Erythroblast (primary cell): ENCODE data around the gene ODF2.
"Not testable (repeated sequence)": the region's sequence is repeated elsewhere in the genome, so short reads cannot be mapped to it uniquely, and the experiment has no call there.

Experiments used
- DNase-seq, 2 experiments: peaks; one replicate each; lab custom pipeline; 2025; lab: John Stamatoyannopoulos, UW
- GATA1 ChIP-seq: IDR thresholded peaks from 2 replicates; pipeline ENCODE4 v1.6.1; 2011; ENCODE audit warnings: low read depth, mild to moderate bottlenecking, control low read depth, low read length, moderate library complexity
- POLR2A ChIP-seq: IDR thresholded peaks from 2 replicates; pipeline ENCODE4 v1.6.1; 2011; ENCODE audit warnings: mild to moderate bottlenecking, low read length

ODF2 gene

GRCh38 chr9:128484686-128485413, 29.0 kb downstream of the ODF2 start:
- no peak for TF ChIP-seq POLR2A
- TF ChIP-seq GATA1: no peak
- no peak for DNase-seq

DNA sequence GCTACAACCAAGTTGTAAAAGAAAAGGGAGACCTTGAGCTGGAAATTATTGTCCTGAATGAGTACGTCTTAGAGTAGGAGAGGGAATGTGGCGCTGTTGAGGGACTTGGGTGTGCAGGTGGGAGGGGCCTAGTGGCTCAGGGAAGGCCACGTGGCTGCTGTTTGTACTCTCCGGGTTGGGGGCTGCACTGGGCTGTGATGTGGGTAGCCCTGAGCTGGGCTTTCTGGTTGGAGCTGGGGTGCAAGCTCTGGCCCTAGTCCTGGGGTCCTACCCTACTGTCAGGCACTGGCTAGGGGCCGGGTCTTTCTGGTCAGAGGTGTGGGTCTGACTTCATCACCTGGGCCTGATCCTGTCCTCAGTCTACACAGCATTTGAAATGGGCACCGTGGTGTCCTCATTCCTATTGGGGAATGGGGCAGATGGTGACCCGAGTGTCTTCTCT, 29.6 kb downstream of the ODF2 start:
- no peak for DNase-seq
- TF ChIP-seq GATA1: no peak
- TF ChIP-seq POLR2A: no peak

DNA sequence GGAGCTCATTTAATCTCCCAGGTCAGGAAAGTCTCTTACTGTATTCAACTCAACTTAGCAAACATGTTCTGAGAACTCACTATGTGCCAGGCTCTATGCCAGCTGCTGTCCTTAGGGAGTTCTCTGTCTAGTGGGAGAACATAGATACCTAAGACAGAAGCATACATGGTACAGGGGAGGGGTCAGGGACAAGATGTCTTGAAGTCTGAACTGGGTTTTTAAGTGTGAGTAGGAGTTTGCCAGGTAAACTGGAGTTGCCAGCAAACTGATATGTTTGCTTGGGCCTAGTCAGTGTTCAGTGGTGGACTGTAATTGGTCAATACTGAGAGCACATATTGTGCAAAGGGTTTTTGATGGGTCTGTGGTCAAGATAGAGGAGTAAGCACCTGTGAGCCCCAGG, 30.4 kb downstream of the ODF2 start:
- no peak for DNase-seq
- TF ChIP-seq GATA1 (no peak), POLR2A (no peak)

GRCh38 chr9:128493424-128493823, 37.6 kb downstream of the ODF2 start:
- DNase-seq: no peak
- TF ChIP-seq POLR2A (no peak), GATA1 (no peak)

- DNase-seq: peak; percentile 63 to 71
- TF ChIP-seq POLR2A (no peak), GATA1 (no peak)
Measured at GRCh38 chr9:128494108-128494745, 38.4 kb downstream of the ODF2 start.

DNA sequence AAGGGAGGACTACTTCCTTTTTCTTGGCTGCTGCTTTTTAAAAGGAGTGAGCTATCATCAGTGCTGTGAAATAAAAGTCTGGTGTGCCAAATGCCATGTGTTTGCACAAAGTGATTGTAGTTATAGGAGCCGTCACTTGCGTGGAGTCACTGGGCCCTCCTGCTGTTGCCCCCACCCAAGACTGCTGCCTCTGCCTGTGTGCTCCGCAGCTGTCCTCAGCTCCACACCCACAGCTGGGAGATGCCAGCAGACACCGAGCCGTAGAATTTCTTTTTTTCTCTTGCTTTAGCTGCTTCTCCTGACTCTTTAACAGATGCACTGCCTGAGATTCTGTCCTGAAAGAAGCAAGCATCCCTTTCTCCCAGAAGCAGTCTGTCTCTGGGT, 38.9 kb downstream of the ODF2 start:
- no peak for TF ChIP-seq GATA1
- TF ChIP-seq POLR2A: no peak
- no peak for DNase-seq

- DNase-seq: no peak
- TF ChIP-seq POLR2A: no peak
- no peak for TF ChIP-seq GATA1
Measured at GRCh38 chr9:128495296-128495695, 39.5 kb downstream of the ODF2 start.

GRCh38 chr9:128495804-128496417, 40.1 kb downstream of the ODF2 start:
- no peak for TF ChIP-seq GATA1
- TF ChIP-seq POLR2A: no peak

DNA sequence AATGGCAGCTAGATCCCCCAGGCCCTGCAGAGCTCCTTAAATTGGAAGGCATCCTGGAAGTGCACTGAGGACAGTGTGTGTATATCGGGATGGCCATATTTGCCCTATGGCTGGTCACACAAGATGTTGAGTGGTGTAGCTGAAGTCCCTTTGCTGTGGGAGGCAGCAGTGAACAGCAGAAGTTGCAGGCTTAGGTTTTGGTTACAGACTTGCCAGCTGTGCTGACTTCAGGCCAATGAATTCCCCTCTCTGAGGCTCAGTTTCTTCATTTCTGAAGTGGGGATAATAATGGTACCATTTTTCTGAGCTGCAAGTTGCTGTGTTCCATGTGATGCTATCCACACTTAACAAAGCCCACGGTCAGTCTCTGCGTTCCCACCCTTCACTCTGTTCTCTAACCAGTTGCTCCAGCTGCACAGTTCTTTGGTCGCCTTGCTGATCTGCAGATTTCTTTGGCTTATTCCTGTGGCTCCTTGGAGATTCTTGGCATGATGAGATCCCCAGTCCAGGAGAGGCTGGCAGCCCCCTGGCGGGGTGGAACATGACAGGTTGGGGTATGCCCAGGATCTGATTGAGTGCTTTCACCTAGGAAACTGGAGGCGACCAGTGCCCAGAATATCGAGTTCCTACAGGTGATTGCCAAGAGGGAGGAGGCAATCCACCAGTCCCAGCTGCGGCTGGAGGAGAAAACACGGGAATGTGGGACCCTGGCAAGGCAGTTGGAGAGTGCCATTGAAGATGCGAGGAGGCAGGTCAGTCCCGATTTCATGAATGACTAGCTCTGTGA, 42.2 kb downstream of the ODF2 start:
- TF ChIP-seq GATA1 (no peak), POLR2A (no peak)
- DNase-seq: no peak

More at GRCh38 chr9:128495804-128496417, 40.1 kb downstream of the ODF2 start:
- no peak for DNase-seq

GRCh38 chr9:128498911-128499310, 43.1 kb downstream of the ODF2 start:
- TF ChIP-seq POLR2A (no peak), GATA1 (no peak)
- DNase-seq: no peak

- DNase-seq: no peak
- TF ChIP-seq POLR2A: no peak
- no peak for TF ChIP-seq GATA1
Measured at GRCh38 chr9:128499920-128500319, 44.1 kb downstream of the ODF2 start.

- DNase-seq: not testable (repeated sequence)
Measured at GRCh38 chr9:128503415-128503825, 47.6 kb downstream of the ODF2 start.

GRCh38 chr9:128503870-128504269, 48.1 kb downstream of the ODF2 start:
- TF ChIP-seq POLR2A (no peak), GATA1 (no peak)
- peak; percentile 37 to 56 for DNase-seq
